ENCODE measurements around the gene ACSM2B.
"Not testable (repeated sequence)": the region's sequence is repeated elsewhere in the genome, so short reads cannot be mapped to it uniquely, and the experiment has no call there.

ACSM2B gene

GRCh38 chr16:20592780-20593179, 16.6 kb upstream of the ACSM2B start:
- DNase-seq, result not testable (repeated sequence)

GRCh38 chr16:20589486-20589885, 13.3 kb upstream of the ACSM2B start:
- DNase-seq, result not testable (repeated sequence)

DNA sequence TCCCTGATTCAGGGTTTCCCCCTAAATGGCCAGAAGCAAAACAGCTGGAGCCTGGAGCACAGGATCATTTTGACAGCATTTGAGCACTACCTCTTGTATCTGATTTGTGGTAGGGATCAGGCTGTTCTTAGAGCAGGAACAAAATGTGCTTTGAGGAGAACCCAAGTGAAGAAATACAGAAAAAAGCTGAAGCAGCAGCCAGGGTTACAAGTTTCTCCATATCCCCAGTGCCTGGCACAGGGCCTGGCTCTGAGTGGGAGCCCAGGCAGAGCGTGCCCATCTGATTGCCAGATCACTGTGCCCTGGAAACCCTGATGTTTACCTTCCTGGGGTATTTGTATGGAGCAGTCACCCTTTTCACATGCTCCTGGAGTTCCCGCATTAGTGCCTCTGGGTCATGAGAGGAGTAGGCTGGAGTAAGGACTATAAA, 11.5 kb upstream of the ACSM2B start:
- not testable (repeated sequence) for DNase-seq

GRCh38 chr16:20586716-20587115, 10.5 kb upstream of the ACSM2B start:
- DNase-seq, result not testable (repeated sequence)

DNA sequence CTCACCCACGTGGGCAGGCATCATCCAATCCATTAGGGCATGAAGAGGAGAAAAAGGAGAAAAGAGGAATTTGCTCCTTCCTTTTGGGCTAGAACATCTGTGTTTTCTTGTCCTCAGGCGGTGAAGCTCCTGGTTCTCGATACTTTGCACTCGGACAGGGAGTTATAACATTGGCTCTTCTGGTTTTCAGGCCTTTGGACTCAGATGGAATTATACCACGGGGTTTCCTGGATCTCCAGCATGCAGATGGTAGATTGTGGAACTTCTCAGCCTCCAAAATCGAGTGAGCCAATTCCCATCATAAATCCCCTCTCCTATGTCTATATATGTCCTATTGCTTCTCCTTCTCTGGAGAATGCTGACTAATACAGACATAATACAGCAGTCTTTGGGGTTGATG, 9.9 kb upstream of the ACSM2B start:
- DNase-seq, result not testable (repeated sequence)

DNA sequence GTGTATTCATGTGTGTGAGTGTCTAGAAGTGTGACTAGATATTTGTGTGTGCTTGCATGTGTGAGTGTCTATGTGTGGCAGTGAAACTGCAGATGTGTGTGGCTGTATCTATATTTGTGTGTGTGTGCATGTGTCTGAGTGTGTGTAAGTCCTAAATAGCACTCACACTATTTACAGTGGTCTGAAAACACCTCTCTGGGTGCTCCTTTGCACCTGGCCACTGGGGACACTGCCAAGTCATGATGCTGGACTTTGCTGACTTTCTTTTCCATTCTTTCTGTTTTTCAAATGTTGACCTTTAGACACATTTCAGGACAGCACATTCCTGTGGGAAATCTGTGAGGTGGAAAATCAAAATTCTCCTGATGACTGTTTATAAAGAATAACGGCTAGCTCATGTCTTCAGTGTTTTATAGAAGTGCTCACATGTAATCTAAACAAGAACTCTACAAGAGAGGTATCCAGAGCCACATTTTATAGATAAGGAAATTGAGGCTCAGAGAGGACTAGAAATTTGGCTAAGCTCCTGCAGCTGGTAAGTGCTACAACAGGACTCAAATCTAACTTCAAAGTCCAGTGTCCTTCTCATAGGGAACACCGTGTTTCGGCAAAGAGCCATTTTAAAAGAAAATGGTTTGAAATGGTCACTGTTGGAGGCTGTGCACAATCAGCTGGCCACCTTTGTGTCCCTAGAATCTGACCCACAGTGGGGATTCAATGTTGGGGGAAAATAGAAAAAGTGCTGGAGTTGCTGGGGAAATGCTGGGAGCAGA, 4.5 kb upstream of the ACSM2B start:
- not testable (repeated sequence) for DNase-seq

GRCh38 chr16:20578091-20578490, 1.9 kb upstream of the ACSM2B start:
- not testable (repeated sequence) for DNase-seq

GRCh38 chr16:20569117-20569651, 7.0 kb downstream of the ACSM2B start:
- DNase-seq, result not testable (repeated sequence)

DNA sequence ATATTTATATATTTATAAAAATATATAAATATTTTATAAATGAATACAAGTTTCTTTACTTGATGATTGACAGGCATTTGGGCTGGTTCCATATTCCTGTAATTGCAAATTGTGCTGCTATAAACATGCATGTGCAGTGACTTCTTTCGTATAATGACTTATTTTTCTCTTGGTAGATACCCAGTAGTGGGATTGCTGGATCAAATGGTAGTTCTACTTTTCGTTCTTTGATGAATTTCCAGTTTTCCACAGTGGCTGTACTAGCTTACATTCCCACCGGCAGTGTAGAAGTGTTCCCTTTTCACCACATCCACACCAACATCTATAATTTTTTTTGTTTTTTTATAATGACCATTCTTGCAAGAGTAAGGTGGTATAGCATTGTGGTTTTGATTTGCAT, 7.8 kb downstream of the ACSM2B start:
- DNase-seq, result no peak

GRCh38 chr16:20566864-20567263, 9.3 kb downstream of the ACSM2B start:
- no peak for DNase-seq

- not testable (repeated sequence) for DNase-seq
Observed at GRCh38 chr16:20565334-20565733, 10.8 kb downstream of the ACSM2B start.

GRCh38 chr16:20564218-20564617, 11.9 kb downstream of the ACSM2B start:
- not testable (repeated sequence) for DNase-seq

DNA sequence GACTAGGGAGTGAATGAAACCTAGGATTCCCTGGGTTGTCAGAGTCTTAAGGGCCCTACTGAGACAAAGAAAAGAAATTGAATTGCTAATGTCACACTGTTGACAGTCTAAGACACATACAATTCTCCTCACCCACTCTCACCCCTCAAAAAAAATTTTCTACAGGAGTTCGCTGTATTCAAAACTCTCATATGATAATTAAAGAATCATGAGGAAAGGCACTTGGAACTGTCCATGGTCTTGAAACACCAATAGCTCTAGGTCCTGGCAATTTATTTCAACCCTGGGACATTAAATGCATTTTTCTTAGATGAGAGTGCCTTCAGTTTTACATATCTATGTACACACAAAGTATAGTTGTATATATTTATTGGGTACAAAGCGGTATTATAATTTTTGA, 20.5 kb downstream of the ACSM2B start:
- DNase-seq, result not testable (repeated sequence)

GRCh38 chr16:20554689-20555088, 21.5 kb downstream of the ACSM2B start:
- DNase-seq, result not testable (repeated sequence)

DNA sequence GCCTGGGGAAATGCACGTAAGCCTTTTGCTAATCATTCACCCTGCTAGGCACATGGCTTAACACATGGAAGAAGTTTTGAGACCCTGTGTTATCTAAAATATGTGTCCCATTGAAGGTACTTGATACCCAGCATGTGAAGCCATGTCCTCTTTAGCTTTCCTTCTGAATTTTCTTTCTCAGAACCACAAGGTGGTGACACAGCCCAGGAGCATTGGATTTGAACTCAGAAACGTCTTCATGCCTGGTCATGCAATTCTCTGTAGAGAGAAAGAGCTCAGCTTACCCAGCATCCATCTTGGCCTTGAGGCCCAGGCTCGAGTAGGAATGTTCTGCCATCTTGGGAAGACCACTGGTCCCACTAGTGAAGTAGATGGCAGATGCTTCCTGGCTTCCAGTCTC, 22.7 kb downstream of the ACSM2B start:
- not testable (repeated sequence) for DNase-seq

DNA sequence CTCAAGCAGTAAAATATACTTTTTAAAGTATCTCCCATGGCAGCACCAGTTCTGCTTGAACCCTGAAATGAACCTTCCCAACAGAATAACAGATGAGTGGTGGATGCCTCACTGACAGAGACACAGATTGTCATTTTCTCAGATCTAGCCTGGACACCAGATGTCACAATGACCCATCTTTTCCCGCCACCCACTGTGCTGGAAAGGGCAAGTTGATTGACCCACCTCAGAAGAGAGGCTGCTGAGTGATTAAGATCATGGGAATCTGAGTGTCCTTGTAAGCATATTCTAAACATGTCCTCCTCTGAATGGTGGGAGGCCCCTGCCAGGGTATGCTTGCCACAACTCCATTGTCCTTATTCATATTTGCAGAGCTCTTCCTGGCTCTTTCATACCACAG, 29.2 kb downstream of the ACSM2B start:
- not testable (repeated sequence) for DNase-seq

- not testable (repeated sequence) for DNase-seq
Observed at GRCh38 chr16:20546278-20546853, 29.8 kb downstream of the ACSM2B start.

DNA sequence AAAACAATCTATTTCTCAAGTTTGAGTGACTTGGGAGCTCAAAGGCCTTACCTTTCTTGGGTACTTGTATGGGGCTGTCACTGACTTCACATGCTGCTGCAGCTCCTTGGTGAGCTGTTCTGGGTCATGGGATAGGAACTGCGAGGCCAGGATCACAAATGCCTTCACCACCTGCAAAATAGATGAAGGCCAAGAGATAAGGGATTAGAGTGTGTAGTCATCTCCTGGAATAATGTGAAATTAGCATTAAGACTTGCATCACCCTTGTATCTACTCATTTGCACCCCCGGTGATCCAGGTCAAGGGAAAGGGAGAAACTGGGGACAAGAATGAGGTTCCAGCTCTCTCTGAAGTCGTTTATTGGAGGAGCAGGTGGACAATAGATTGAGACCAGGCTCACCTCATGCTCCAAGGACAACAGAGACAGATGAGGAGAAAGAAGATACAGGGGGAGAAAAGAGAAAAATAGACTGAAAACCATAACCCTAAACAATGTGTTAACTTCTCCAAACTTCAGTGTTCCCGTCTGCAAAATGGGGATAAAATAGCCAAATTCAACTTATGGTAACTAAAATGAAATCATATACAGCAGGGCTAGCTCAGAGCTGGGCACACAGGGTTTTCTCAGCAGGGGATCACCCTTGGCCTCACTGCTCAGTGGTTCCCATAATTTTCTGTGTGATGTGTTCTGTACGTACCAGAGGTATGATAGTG, 35.4 kb downstream of the ACSM2B start:
- not testable (repeated sequence) for DNase-seq

GRCh38 chr16:20538687-20539086, 37.5 kb downstream of the ACSM2B start:
- no peak for DNase-seq

DNA sequence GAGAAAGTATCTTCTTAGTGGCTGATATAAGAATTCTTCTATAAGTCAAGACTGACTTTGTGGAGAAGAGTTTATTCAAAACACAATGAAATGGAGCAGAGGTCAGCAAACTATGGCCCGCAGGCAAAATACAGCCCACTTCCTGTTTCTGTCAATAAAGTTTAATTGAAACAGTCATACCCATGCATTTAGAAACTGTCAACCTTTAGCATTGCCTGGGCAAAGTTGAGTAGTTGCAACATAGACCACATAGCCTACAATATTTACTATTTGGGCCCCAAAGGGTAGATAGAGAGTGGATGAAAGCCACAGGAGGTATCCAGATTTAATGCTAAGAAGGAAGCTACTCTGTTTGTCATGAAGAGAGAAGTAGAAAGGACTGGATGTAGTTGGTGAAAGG, 38.0 kb downstream of the ACSM2B start:
- DNase-seq, result no peak

GRCh38 chr16:20536669-20537068, 39.5 kb downstream of the ACSM2B start:
- not testable (repeated sequence) for DNase-seq

DNA sequence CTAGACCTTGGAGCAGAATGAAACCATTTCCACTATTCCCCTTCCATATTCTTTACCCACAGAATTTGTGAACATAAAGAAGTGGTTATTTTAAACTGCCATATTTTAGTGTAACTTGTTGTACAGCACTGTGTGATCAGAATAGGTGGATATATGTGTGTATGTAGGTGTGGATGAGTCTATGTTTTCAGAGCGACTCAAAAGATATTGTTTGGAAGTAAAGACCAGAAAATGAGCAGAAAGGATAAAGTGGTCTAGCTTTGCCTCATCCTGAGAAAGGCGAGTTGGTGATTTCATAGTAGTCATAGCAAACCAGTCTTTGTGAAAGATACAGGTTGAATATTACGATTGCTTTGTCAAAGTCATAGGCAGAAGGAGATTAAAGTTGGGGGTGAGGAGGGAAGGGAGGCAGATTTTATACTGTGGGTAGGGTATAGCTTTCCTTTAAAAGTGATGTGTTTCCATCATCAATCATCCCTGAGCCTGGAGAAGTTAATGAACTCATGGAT, 43.8 kb downstream of the ACSM2B start:
- not testable (repeated sequence) for DNase-seq

GRCh38 chr16:20531795-20532194, 44.4 kb downstream of the ACSM2B start:
- not testable (repeated sequence) for DNase-seq
